GM21390 (cell line): ENCODE measurements around the gene CBX3.
"Not testable (repeated sequence)": the region's sequence is repeated elsewhere in the genome, so short reads cannot be mapped to it uniquely, and the experiment has no call there.

Source experiments
- ATAC-seq: cut with Tn5 transposase; IDR thresholded peaks from one replicate; pipeline ENCODE4 v1.9.1; 2021; ENCODE audit not compliant: unreplicated experiment

Gene CBX3

GRCh38 chr7:26169271-26169670 is 32.3 kb upstream of the CBX3 start:
- no peak for ATAC-seq

- no peak for ATAC-seq
Observed at GRCh38 chr7:26170663-26171062, 30.9 kb upstream of the CBX3 start.

- no peak for ATAC-seq
Observed at GRCh38 chr7:26171601-26172000, 29.9 kb upstream of the CBX3 start.

GRCh38 chr7:26172048-26172447 is 29.5 kb upstream of the CBX3 start:
- no peak for ATAC-seq

GRCh38 chr7:26175903-26176302 is 25.6 kb upstream of the CBX3 start:
- ATAC-seq: not testable (repeated sequence)

GRCh38 chr7:26176696-26177095 is 24.8 kb upstream of the CBX3 start:
- not testable (repeated sequence) for ATAC-seq

- ATAC-seq: not testable (repeated sequence)
Observed at GRCh38 chr7:26177269-26177668, 24.3 kb upstream of the CBX3 start.

GRCh38 chr7:26178272-26178960 is 23.1 kb upstream of the CBX3 start:
- no peak for ATAC-seq

GRCh38 chr7:26179422-26179821 is 22.1 kb upstream of the CBX3 start:
- ATAC-seq: no peak

- no peak for ATAC-seq
Observed at GRCh38 chr7:26179826-26180497, 21.6 kb upstream of the CBX3 start.

GRCh38 chr7:26180792-26181198 is 20.8 kb upstream of the CBX3 start:
- ATAC-seq: no peak

- ATAC-seq: no peak
Observed at GRCh38 chr7:26181474-26182227, 19.9 kb upstream of the CBX3 start.

GRCh38 chr7:26182283-26182682 is 19.3 kb upstream of the CBX3 start:
- no peak for ATAC-seq

GRCh38 chr7:26182706-26183105 is 18.8 kb upstream of the CBX3 start:
- ATAC-seq: no peak

GRCh38 chr7:26183545-26184280 is 17.8 kb upstream of the CBX3 start:
- no peak for ATAC-seq

- not testable (repeated sequence) for ATAC-seq
Observed at GRCh38 chr7:26184281-26185101, 17.1 kb upstream of the CBX3 start.

GRCh38 chr7:26185131-26185843 is 16.3 kb upstream of the CBX3 start:
- ATAC-seq: peak; percentile 51

GRCh38 chr7:26185844-26186180 is 15.7 kb upstream of the CBX3 start:
- ATAC-seq: no peak

- no peak for ATAC-seq
Observed at GRCh38 chr7:26186364-26187311, 14.9 kb upstream of the CBX3 start.
